Colonic mucosa (tissue), 4 donors: ENCODE data around the gene RSPO3. TPM values are rescaled to one million over a fixed set of nuclear protein-coding genes. Genes with fewer than 3 reads are reported as not detected.
"Not testable (repeated sequence)": the region's sequence is repeated elsewhere in the genome, so short reads cannot be mapped to it uniquely, and the experiment has no call there.

Experiments
- DNase-seq: peaks from one replicate; pipeline ENCODE4 v3.0.0-alpha.2; 2020
- H3K27ac ChIP-seq: fragments of 200-600 bp; one replicate; pipeline ENCODE4 v1.8.0; 2021
- H3K27me3 ChIP-seq: fragments of 200-600 bp; one replicate; pipeline ENCODE4 v1.8.0; 2021
- H3K36me3 ChIP-seq: fragments of 200-600 bp; one replicate; pipeline ENCODE4 v1.8.0; 2021
- H3K4me1 ChIP-seq: fragments of 200-600 bp; one replicate; pipeline ENCODE4 v1.8.0; 2021; ENCODE audit warnings: mild to moderate bottlenecking
- H3K4me3 ChIP-seq: fragments of 200-600 bp; one replicate; pipeline ENCODE4 v1.8.0; 2021
- H3K9ac ChIP-seq, 2 donors: one replicate each; pipeline ENCODE4 v1.7.0; 2013; ENCODE audit warnings: control low read depth in 2 of 2, low read depth in 2 of 2, low read length in 2 of 2
- H3K9me3 ChIP-seq: fragments of 200-600 bp; one replicate; pipeline ENCODE4 v1.8.0; 2021
- CTCF ChIP-seq: fragments of 200-600 bp; IDR thresholded peaks from one replicate; pipeline ENCODE4 v1.8.0; 2022; ENCODE audit warnings: antibody characterized with exemption, mild to moderate bottlenecking
- intact Hi-C: fragments of 100-400 bp; cut with DNase I; formaldehyde crosslinking; loops from one replicate; pipeline ENCODE4 v1.14.1; 2022
- total RNA-seq, 2 donors: library from RNA; stranded (reverse); fragmentation: NEBNext Ultra II Directional in 1 of 2; extraction: Animal tissue kit (Norgen Biotek cat#: 25700) in 1 of 2; gene quantifications; one replicate each; pipeline ENCODE4 v1.2.1, GENCODE V29; 2021
- donor health status: healthy.
- donor health status: DM: no; HTN: no; CAD: no.
- donor health status: DM: no; HTN: no; CAD: no.

RSPO3 gene
- total RNA-seq, 2 donors from 2014 or later: 1.8 to 4.4 TPM

DNA sequence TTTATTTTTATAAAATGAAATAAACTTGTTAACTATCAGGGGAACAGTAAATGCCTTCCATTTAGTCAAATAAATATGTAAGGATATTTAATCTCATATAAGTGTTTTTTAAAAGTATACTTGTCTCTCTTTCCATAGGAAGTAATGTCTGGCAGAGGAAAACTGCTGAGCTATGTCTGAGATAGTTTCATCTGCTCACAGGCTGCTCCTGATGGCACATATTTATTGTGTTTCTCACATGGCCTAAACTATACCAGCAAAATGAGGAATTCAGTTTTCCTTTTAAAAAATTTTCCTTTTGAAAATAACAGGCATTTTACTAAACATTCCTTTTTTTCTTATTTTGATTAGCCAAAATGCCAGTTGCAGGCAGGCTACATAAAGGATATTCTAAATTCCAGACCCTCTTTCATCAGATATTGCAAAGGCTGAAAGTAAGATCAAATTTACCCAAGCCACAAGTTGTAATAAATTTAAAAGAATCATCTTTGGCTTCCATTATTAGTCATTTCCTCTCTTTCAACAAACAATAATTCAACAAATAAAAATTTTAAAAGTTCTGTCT, 88.1 kb downstream of the RSPO3 start:
- no peak overlapping the region for H3K27ac ChIP-seq
- no peaks in the 10 kb centered on the region for H3K36me3 ChIP-seq
- H3K9ac ChIP-seq: no peak overlapping the region
- no peak for DNase-seq
- intact Hi-C loops: no loop called here
- no peaks in the 10 kb centered on the region for H3K4me1 ChIP-seq
- no peak for TF ChIP-seq CTCF
- no peaks in the 10 kb centered on the region for H3K9me3 ChIP-seq
- H3K4me3 ChIP-seq: no peak overlapping the region
- no peaks in the 10 kb centered on the region for H3K27me3 ChIP-seq

- intact Hi-C loops: no loop called here
- H3K36me3 ChIP-seq: no peaks in the 10 kb centered on the region
Measured at GRCh38 chr6:127207591-127208120, 89.2 kb downstream of the RSPO3 start.

DNA sequence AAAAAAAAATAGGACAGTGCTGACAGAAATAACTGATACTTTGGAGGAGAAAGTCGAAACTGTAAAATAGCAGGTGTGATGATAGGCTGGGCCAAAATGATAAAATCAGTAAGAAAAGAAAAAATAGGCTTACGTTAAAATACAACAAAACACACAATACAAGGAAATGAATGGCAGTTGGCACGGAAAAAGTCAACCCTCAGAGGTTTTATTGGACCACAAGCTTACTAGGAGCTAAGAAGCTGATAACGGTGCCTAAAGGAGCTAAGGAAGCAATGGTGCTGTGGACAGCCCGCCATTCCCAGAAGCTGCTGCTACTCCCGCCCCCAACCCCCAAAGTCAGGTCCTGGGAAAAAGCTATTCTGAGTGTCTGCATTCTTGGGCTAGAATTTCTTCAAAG, 92.3 kb downstream of the RSPO3 start:
- no peak for DNase-seq
- Histone ChIP-seq H3K36me3 (no peaks in the 10 kb centered on the region), H3K27me3 (no peaks in the 10 kb centered on the region), H3K9me3 (no peaks in the 10 kb centered on the region), H3K4me3 (no peak overlapping the region), H3K27ac (no peak overlapping the region), H3K9ac (no peak overlapping the region), H3K4me1 (no peaks in the 10 kb centered on the region)
- intact Hi-C loops: no loop called here
- no peak for TF ChIP-seq CTCF

More at GRCh38 chr6:127207591-127208120, 89.2 kb downstream of the RSPO3 start:
- H3K27me3 ChIP-seq: no peaks in the 10 kb centered on the region
- TF ChIP-seq CTCF: no peak
- no peak overlapping the region for H3K9ac ChIP-seq
- H3K9me3 ChIP-seq: no peaks in the 10 kb centered on the region
- no peak overlapping the region for H3K4me3 ChIP-seq
- H3K27ac ChIP-seq: no peak overlapping the region
- DNase-seq: no peak
- H3K4me1 ChIP-seq: no peaks in the 10 kb centered on the region

DNA sequence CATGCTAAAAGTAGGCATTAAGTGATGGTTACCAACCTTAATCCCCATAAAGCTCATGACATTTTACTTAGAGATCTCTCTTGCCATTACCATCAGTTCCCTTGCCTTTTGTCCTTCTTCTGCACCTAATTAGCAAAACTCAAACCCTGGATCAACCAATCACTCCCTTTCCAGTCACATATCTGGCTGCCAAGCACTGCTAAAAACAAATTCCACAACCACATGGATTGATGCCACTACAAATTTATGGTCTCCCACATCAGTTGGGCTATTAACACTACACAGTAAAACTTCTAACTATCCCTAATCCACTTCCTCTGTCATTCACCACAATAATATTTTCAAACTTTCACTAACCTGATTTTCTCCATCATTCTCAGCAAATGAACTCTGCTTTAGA, 93.9 kb downstream of the RSPO3 start:
- H3K27me3 ChIP-seq: no peaks in the 10 kb centered on the region
- intact Hi-C loops: no loop called here
- no peak overlapping the region for H3K4me3 ChIP-seq

GRCh38 chr6:127214032-127214431, 95.6 kb downstream of the RSPO3 start:
- H3K4me1 ChIP-seq, H3K27ac ChIP-seq, H3K36me3 ChIP-seq, intact Hi-C loops, DNase-seq, H3K9me3 ChIP-seq, H3K4me3 ChIP-seq, H3K27me3 ChIP-seq, H3K9ac ChIP-seq: not testable (repeated sequence)

More for the DNA sequence above, 93.9 kb downstream of the RSPO3 start:
- Histone ChIP-seq H3K4me1 (no peaks in the 10 kb centered on the region), H3K36me3 (no peaks in the 10 kb centered on the region), H3K9me3 (no peaks in the 10 kb centered on the region), H3K9ac (no peak overlapping the region), H3K27ac (no peak overlapping the region)
- no peak for TF ChIP-seq CTCF
- no peak for DNase-seq

DNA sequence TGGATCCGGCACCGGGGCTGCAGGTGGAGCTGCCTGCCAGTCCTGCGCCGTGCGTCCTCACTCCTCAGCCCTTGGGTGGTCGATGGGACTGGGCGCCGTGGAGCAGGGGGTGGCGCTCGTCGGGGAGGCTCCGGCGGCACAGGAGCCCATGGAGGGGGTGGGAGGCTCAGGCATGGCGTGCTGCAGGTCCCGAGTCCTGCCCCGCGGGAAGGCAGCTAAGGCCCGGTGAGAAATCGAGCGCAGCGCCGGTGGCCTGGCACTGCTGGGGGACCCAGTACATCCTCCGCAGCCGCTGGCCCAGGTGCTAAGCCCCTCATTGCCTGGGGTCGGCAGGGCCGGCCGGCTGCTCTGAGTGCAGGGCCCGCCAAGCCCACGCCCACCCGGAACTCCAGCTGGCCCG, 96.1 kb downstream of the RSPO3 start:
- intact Hi-C loops, DNase-seq: not testable (repeated sequence)

More for the DNA sequence above, 96.1 kb downstream of the RSPO3 start:
- not testable (repeated sequence) for H3K9me3 ChIP-seq, H3K4me3 ChIP-seq, H3K27me3 ChIP-seq, H3K9ac ChIP-seq, H3K4me1 ChIP-seq, H3K36me3 ChIP-seq, H3K27ac ChIP-seq
